ENCODE measurements around the gene IGF1R. TPM values are rescaled to one million over a fixed set of nuclear protein-coding genes. Genes with fewer than 3 reads are reported as not detected.

Gene IGF1R
- total RNA-seq, 4 donors from 2014 or later = 49.4 to 239 (median 109) TPM

DNA sequence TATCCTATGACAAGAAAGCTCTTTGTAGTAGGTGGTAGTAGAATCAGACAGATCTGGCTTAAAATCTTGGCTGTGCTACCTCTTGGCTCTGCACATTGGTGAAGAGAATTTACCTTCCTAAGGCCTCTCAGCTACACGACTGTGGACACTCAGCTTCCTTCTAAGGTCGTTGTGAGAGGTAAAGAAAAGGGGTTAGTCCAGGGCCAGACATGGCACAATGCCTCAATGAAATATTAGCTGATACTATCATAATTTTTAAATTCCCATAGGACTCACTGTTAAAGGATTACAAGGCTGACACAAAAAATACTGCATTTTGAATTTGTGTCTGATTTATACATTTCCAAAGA, 80.4 kb downstream of the IGF1R start:
- DNase-seq = no peak
- peaks cover 22 to 50% (median 44%) of the 10 kb centered on the region in 4 donors for H3K4me1 ChIP-seq
- intact Hi-C loops (cut with DNase I; ENCODE audit: low total_unique reads) (no loop called here), in situ Hi-C loops (cut with MboI; ENCODE audit: low pct_ligation_motif_present in 1 of 4, low pct_unique_long_range_greater_than_20kb in 1 of 4, low sequenced_read_pairs in 3 of 4) (no loop called here)
- no peaks in the 10 kb centered on the region for H3K36me3 ChIP-seq
- no peaks in the 10 kb centered on the region for H3K9me3 ChIP-seq
- no peak overlapping the region for H3K4me3 ChIP-seq
- no peaks in the 10 kb centered on the region for H3K27me3 ChIP-seq
- TF ChIP-seq EP300 (IDR thresholded peaks at IDR 0.05; ENCODE audit: low read depth) (no peak), POLR2AphosphoS5 (IDR thresholded peaks at IDR 0.05) (no peak), POLR2A (IDR thresholded peaks at IDR 0.05) (no peak)
- TF ChIP-seq, protein P1, sequence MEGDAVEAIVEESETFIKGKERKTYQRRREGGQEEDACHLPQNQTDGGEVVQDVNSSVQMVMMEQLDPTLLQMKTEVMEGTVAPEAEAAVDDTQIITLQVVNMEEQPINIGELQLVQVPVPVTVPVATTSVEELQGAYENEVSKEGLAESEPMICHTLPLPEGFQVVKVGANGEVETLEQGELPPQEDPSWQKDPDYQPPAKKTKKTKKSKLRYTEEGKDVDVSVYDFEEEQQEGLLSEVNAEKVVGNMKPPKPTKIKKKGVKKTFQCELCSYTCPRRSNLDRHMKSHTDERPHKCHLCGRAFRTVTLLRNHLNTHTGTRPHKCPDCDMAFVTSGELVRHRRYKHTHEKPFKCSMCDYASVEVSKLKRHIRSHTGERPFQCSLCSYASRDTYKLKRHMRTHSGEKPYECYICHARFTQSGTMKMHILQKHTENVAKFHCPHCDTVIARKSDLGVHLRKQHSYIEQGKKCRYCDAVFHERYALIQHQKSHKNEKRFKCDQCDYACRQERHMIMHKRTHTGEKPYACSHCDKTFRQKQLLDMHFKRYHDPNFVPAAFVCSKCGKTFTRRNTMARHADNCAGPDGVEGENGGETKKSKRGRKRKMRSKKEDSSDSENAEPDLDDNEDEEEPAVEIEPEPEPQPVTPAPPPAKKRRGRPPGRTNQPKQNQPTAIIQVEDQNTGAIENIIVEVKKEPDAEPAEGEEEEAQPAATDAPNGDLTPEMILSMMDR (IDR thresholded peaks at IDR 0.05) = no peak
- H3K27ac ChIP-seq = peak overlapping the region; percentile 81 to 91 (median 88)
- WGBS, 2 donors (ENCODE audit: low coverage in 1 of 2) = 26 to 41% methylated on average over 2 of the region's 2 CpGs

DNA sequence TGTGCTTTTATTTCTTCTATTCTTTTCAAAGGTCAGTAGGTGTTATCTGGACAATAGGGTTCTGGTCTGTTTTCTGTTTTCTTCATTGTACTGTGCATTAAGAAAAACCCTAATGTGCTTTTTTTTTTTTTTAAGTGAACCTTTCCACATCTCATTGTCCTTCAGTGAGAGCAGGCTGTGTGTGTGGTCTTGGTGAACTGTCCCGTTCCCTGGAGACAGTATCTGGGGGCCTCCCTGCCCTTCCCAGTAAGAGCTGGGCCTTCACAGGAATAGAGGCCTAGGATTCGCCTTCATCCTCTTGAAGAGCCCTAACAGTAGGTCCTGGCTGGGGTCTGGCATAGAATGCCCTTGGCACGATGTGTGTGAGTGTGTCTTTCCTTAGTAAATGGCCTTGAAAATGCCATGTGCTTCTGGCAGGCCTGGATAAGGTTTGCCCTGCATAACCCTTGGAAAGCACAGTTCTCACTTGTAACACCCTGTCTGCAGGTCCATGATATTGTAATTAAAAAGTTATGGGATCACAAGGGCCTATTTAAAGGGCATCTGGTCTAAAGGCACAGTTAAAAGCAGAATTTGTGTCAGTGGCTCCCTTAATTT, 81.2 kb downstream of the IGF1R start:
- WGBS, 2 donors (ENCODE audit: low coverage in 1 of 2) = 72 to 100% methylated on average over 1 to 3 of the region's 3 CpGs
- TF ChIP-seq POLR2AphosphoS5 (IDR thresholded peaks at IDR 0.05) = peak in 2 of 3 donors; percentile 14 to 33
- no peak for TF ChIP-seq EP300 (IDR thresholded peaks at IDR 0.05; ENCODE audit: low read depth)
- intact Hi-C loops (cut with DNase I; ENCODE audit: low total_unique reads) = no loop called here
- peaks cover 30 to 49% (median 46%) of the 10 kb centered on the region in 4 donors for H3K4me1 ChIP-seq
- H3K36me3 ChIP-seq = no peaks in the 10 kb centered on the region
- H3K27me3 ChIP-seq = no peaks in the 10 kb centered on the region
- no peak overlapping the region for H3K4me3 ChIP-seq
- H3K27ac ChIP-seq = peak overlapping the region; percentile 81 to 91 (median 88)
- DNase-seq = no peak
- no peaks in the 10 kb centered on the region for H3K9me3 ChIP-seq
- in situ Hi-C loops (cut with MboI; ENCODE audit: low pct_ligation_motif_present in 1 of 4, low pct_unique_long_range_greater_than_20kb in 1 of 4, low sequenced_read_pairs in 3 of 4) = no loop called here

DNA sequence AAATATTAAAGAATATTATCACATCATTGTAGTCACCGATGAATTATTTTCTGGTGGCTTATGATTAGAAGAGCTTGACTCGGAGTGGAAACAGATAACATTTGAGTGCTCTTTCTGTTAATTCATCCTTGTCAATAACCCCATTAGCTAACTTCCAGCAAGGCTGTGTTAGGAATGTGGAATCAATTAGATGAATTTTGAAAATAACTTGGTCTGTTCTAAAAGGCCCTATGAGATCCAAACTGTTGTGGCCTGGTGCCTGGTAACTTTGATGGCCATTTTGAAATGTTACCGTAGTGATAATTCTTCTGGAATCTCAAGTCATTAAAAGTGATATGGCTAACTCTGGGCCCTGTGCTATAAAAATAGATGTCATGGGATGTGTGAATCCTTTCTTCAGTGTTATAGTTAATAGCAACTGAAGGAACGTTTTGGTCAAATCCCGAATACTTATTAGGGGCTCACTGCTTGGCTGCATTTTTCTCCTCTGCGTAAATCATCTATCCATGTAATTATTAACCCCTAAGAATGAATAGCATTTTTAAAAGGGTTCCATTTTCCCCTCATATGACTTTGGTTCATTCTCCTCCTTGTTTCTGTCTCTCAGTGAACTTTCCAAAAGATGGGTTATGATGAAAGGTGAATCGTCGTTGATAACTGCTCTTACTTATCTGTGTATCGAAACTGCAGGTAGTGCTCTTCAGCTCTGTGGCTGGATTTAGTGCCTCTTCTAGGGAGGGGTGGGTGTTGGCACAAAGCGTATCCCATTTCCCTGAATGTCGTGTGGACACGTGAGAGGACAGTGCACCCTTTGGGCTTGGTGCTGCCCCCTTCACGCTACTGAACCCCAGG, 82.7 kb downstream of the IGF1R start:
- Histone ChIP-seq H3K36me3 (no peaks in the 10 kb centered on the region), H3K9me3 (no peaks in the 10 kb centered on the region), H3K4me1 (peaks cover 40 to 58% (median 56%) of the 10 kb centered on the region in 4 donors), H3K27ac (peak overlapping the region in 2 of 4 donors; percentile 87 to 89), H3K4me3 (no peak overlapping the region), H3K27me3 (no peaks in the 10 kb centered on the region)
- DNase-seq = no peak
- intact Hi-C loops (cut with DNase I; ENCODE audit: low total_unique reads) (no loop called here), in situ Hi-C loops (cut with MboI; ENCODE audit: low pct_ligation_motif_present in 1 of 4, low pct_unique_long_range_greater_than_20kb in 1 of 4, low sequenced_read_pairs in 3 of 4) (no loop called here)
- TF ChIP-seq, protein P1 (IDR thresholded peaks at IDR 0.05) = no peak
- no peak for TF ChIP-seq POLR2A (IDR thresholded peaks at IDR 0.05)
- TF ChIP-seq EP300 (IDR thresholded peaks at IDR 0.05; ENCODE audit: low read depth) = no peak
- no peak for TF ChIP-seq POLR2AphosphoS5 (IDR thresholded peaks at IDR 0.05)
- WGBS, 2 donors (ENCODE audit: low coverage in 1 of 2) = 84 to 88% methylated on average over 13 of the region's 13 CpGs

DNA sequence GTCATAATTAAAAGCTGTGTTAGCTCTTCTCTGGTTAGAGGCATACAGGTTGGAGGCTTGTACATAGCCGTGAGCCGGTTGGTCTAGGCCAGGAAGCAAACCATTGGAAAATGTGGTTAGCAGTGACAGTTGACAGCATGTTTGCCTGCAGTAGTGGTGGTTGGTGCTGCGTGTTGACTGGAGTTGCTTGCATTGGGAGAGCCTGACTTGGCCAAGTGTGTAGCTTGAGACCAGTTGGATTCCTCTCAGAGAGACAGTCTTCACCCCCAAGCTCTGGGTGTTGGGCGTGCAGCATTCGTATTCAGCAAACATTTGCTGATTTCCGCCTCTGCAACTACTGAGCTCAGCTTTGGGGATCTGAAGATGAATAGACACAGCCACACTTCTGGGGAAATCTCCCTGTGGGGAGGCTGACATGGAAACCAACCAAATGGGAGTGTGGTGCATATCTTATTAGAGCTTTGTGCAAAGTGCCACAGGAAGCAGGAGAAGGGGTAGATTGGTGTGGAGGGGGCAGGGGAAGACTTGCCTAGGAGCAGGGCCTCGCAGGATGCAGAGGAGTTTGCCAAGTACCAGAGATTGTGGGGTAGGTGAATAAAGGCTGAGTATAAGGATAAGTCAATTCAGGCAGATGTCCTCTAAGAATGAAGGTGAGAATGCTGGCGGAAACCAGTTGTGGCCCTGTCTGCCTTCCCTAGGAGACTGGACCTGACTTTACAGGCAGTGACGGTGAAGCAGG, 83.5 kb downstream of the IGF1R start:
- TF ChIP-seq POLR2AphosphoS5 (IDR thresholded peaks at IDR 0.05) (no peak), EP300 (IDR thresholded peaks at IDR 0.05; ENCODE audit: low read depth) (no peak), POLR2A (IDR thresholded peaks at IDR 0.05) (no peak)
- TF ChIP-seq, protein P1 (IDR thresholded peaks at IDR 0.05) = no peak
- H3K4me1 ChIP-seq = peaks cover 40 to 60% (median 57%) of the 10 kb centered on the region in 4 donors

More for the DNA sequence above, 83.5 kb downstream of the IGF1R start:
- H3K27ac ChIP-seq = peak overlapping the region in 2 of 4 donors; percentile 3 to 18
- in situ Hi-C loops (cut with MboI; ENCODE audit: low pct_ligation_motif_present in 1 of 4, low pct_unique_long_range_greater_than_20kb in 1 of 4, low sequenced_read_pairs in 3 of 4) (no loop called here), intact Hi-C loops (cut with DNase I; ENCODE audit: low total_unique reads) (no loop called here)
- no peaks in the 10 kb centered on the region for H3K9me3 ChIP-seq
- no peaks in the 10 kb centered on the region for H3K27me3 ChIP-seq
- no peak overlapping the region for H3K4me3 ChIP-seq
- no peak for DNase-seq
- WGBS, 2 donors (ENCODE audit: low coverage in 1 of 2) = 83 to 88% methylated on average over 1 to 9 of the region's 9 CpGs
- no peaks in the 10 kb centered on the region for H3K36me3 ChIP-seq

Data from transverse colon (tissue), 4 donors.